K562 (cell line): ENCODE measurements around the gene IMPA2. TPM values are rescaled to one million over a fixed set of nuclear protein-coding genes. Genes with fewer than 3 reads are reported as not detected.
A peak's percentile ranks its signal among the peaks of the same experiment; 100 is the strongest.

Source experiments
- ATAC-seq: fragments of 200-7000 bp; cut with Tn5 transposase; 3 replicates; pipeline ENCODE4 v1.9.1; 2020; ENCODE audit warnings: moderate library complexity
- BruUV-seq: library from RNA; stranded (reverse); fragments of 400-500 nt; replicated peaks from 2 replicates; lab custom pipeline; 2021; lab: Mats Ljungman, UMichigan
- CTCF ChIA-PET: fragments of 300-600 bp; formaldehyde crosslinking; extraction: SDS; loops from one replicate; lab custom pipeline; 2021; ENCODE audit warnings: low intra/inter-chr PET ratio; lab: Yijun Ruan, JAX
- POLR2A ChIA-PET: fragments of 300-600, 350-650 bp; sonication (Branson Sonifier 250); formaldehyde crosslinking; extraction: SDS; loops from one replicate; lab custom pipeline; 2021; ENCODE audit warnings: antibody characterized with exemption, inconsistent platforms; lab: Yijun Ruan, JAX
- DNase-seq, 4 experiments: peaks; one replicate each; pipeline versions ENCODE4 v3.0.0 to v3.0.0-alpha.2; 2011 to 2018; ENCODE audit warnings: low spot score in 3 of 4, mixed read lengths in 3 of 4; ENCODE audit errors: extremely low read depth in 1 of 4
- FAIRE-seq: peaks from 2 replicates; lab custom pipeline; 2011; peaks lifted over from hg19 to GRCh38; lab: Jason Lieb, UNC
- H2AFZ ChIP-seq: 2 replicates; pipeline ENCODE4 v1.6.0; 2011; ENCODE audit warnings: low read depth, low read length, control low read depth, inconsistent platforms
- H3K27ac ChIP-seq: fragments of 200-600 bp; 3 replicates; pipeline ENCODE4 v1.8.0; 2011; ENCODE audit warnings: low read depth, mild to moderate bottlenecking, control low read depth, inconsistent platforms, low read length, moderate library complexity, mixed read lengths; ENCODE audit errors: extremely low read depth
- H3K27me3 ChIP-seq, 2 experiments: fragments of 300-600 bp in 1 of 2; 2 replicates in 1 of 2; 3 replicates in 1 of 2; pipeline versions ENCODE4 v1.6.0 to v1.8.0; 2011; ENCODE audit warnings: inconsistent platforms in 2 of 2, low read length in 2 of 2, mild to moderate bottlenecking in 1 of 2, mixed read lengths in 1 of 2, moderate library complexity in 1 of 2; ENCODE audit not compliant: control insufficient read depth in 2 of 2, insufficient read depth in 2 of 2
- H3K36me3 ChIP-seq: fragments of 300-600 bp; 3 replicates; pipeline ENCODE4 v1.8.0; 2011; ENCODE audit warnings: mild to moderate bottlenecking, low read length, inconsistent platforms; ENCODE audit not compliant: control insufficient read depth, insufficient read depth
- H3K4me1 ChIP-seq, 2 experiments: fragments of 200-600 bp in 1 of 2; replicated peaks in 1 of 2; 2 replicates in 1 of 2; 3 replicates in 1 of 2; pipeline versions ENCODE4 v1.5.1 to v1.8.0; 2011; ENCODE audit warnings: inconsistent platforms in 2 of 2, low read length in 2 of 2, mild to moderate bottlenecking in 1 of 2, mixed read lengths in 1 of 2, moderate library complexity in 1 of 2; ENCODE audit not compliant: control insufficient read depth in 2 of 2, insufficient read depth in 2 of 2
- H3K4me2 ChIP-seq: 2 replicates; pipeline ENCODE4 v1.6.1; 2011; ENCODE audit warnings: low read length, control low read depth, inconsistent platforms, mixed read lengths; ENCODE audit not compliant: insufficient read depth
- H3K4me3 ChIP-seq: fragments of 200-600 bp; sonication (generic), shearing (Covaris generic); 2 replicates; pipeline ENCODE4 v1.5.1; 2016; ENCODE audit warnings: control low read depth, inconsistent platforms
- H3K79me2 ChIP-seq: fragments of 200-600 bp; 3 replicates; pipeline ENCODE4 v1.8.0; 2011; ENCODE audit warnings: low read length, inconsistent platforms; ENCODE audit not compliant: control insufficient read depth, insufficient read depth
- H3K9ac ChIP-seq, 2 experiments: 2 replicates each; pipeline versions ENCODE4 v1.6.0 to v1.6.1; 2011; ENCODE audit warnings: low read depth in 2 of 2, low read length in 2 of 2, control low read depth in 1 of 2, inconsistent platforms in 1 of 2, mild to moderate bottlenecking in 1 of 2, mixed read lengths in 1 of 2; ENCODE audit not compliant: insufficient read depth in 1 of 2
- H3K9me1 ChIP-seq: one replicate; pipeline ENCODE4 v1.6.0; 2011; ENCODE audit warnings: inconsistent platforms, mild to moderate bottlenecking, low read length, moderate library complexity; ENCODE audit not compliant: control insufficient read depth, insufficient read depth
- H3K9me3 ChIP-seq: replicated peaks from 2 replicates; pipeline ENCODE4 v1.5.1; 2011; ENCODE audit warnings: low read depth, low read length, inconsistent platforms; ENCODE audit not compliant: control insufficient read depth, insufficient read depth
- H4K20me1 ChIP-seq: replicated peaks from 2 replicates; pipeline ENCODE4 v1.6.1; 2011; ENCODE audit warnings: low read length, inconsistent platforms, mixed read lengths; ENCODE audit not compliant: control insufficient read depth, insufficient read depth
- BCL6 ChIP-seq: fragments of 250-450 bp; sonication (Bioruptor Pico); IDR thresholded peaks from 2 replicates; pipeline ENCODE4 v1.4.0; 2020
- GABPB1 ChIP-seq: sonication (generic); formaldehyde crosslinking; IDR thresholded peaks from 2 replicates; pipeline ENCODE4 v1.8.0; 2022; ENCODE audit warnings: mild to moderate bottlenecking, missing genetic modification reagents
- HDAC2 ChIP-seq: fragments of 450-650 bp; IDR thresholded peaks from 2 replicates; pipeline ENCODE4 v1.6.1; 2016; ENCODE audit warnings: mild to moderate bottlenecking
- HMG20B ChIP-seq: fragments of 250-450 bp; sonication (Bioruptor Pico); IDR thresholded peaks from 2 replicates; pipeline ENCODE4 v1.5.0; 2021; ENCODE audit warnings: mild to moderate bottlenecking
- RBM14 ChIP-seq: fragments of 200-400 bp; formaldehyde crosslinking; IDR thresholded peaks from 2 replicates; pipeline ENCODE4 v1.6.1; 2018; ENCODE audit warnings: low read depth, mild to moderate bottlenecking, low read length, moderate library complexity, borderline replicate concordance; ENCODE audit not compliant: insufficient read depth
- SIRT6 ChIP-seq: IDR thresholded peaks from one replicate; pipeline ENCODE4 v1.6.1; 2012; ENCODE audit warnings: low read depth, mild to moderate bottlenecking, control low read depth, inconsistent platforms, low read length, moderate library complexity
- SNRNP70 ChIP-seq: fragments of 200-400 bp; formaldehyde crosslinking; optimal IDR thresholded peaks from 2 replicates; pipeline ENCODE3; 2017; ENCODE audit warnings: low read depth, low read length
- STAT5A ChIP-seq: IDR thresholded peaks from 2 replicates; pipeline ENCODE4 v1.6.1; 2012; ENCODE audit warnings: low read length, inconsistent platforms, borderline replicate concordance
- WGBS: fragments of 100-300 bp; shearing (Covaris generic); methylation state at CpG from one replicate; pipeline ENCODE4 v1.1.6; 2016; ENCODE audit warnings: low coverage, mixed read lengths; ENCODE audit not compliant: insufficient coverage; ENCODE audit errors: missing lambda C conversion rate; 5-methylcytosine and 5-hydroxymethylcytosine counted together
- in situ Hi-C: fragments of 300-500 bp; cut with MboI; formaldehyde crosslinking; loops from 4 replicates; pipeline ENCODE4 v1.15.0; 2018; ENCODE audit warnings: inconsistent platforms, mixed read lengths
- intact Hi-C: fragments of 100-400 bp; cut with micrococcal nuclease; formaldehyde crosslinking; loops from 2 replicates; pipeline ENCODE4 v1.14.2; 2022
- polyA plus RNA-seq, 8 experiments: library from polyadenylated mRNA; depleted of rRNA in 4 of 8; stranded (reverse) in 5 of 8; unstranded in 3 of 8; fragments of >200 nt; fragmentation: Nextera tagmentation in 2 of 8; fragmentation: Illumina TruSeq in 1 of 8; extraction: Ambion mirVana in 2 of 8; extraction: Trizol in 1 of 8; gene quantifications; 2 replicates each; pipeline versions ENCODE4 v1.2.1 to v1.2.3, GENCODE V29; 2011 to 2014; ENCODE audit warnings: inconsistent platforms in 1 of 8, missing spikeins in 1 of 8
- total RNA-seq, 7 experiments: library from RNA; depleted of rRNA in 6 of 7; stranded (reverse); fragments of >200 nt in 6 of 7; fragmentation: Illumina TruSeq in 2 of 7; extraction: Trizol in 2 of 7; gene quantifications; 2 replicates each; pipeline versions ENCODE4 v1.2.1 to v1.2.3, GENCODE V29; 2011 to 2021; ENCODE audit warnings: low replicate concordance in 1 of 7

The IMPA2 gene
- total and polyA plus RNA-seq, 9 of the 15 experiments (the other 6 are each of a cell fraction or from before 2014, with no cell fraction given) = 0.62 to 11.3 (median 5.7) TPM

DNA sequence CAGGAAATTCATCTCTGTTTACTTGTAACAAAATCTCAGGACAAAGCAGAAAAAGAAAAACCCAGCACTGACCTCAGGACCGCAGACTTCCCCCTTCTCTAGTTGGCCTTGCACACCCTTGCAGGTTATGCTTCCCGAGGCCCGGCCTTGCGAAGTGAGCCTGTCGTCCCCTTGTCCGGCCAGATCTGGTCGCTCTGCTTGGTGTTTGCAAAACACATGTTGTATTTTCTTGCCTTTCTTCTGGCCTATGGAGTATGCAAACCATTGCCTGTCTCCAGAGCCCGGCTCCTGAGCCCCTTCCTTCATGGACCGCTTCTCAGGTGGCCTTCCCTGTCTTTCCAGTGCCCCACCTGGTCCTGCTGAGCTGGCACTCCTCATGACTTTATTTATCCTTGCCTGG lies 4.8 kb downstream of the IMPA2 start:
- H3K27me3 ChIP-seq = no peaks in the 10 kb centered on the region
- no peak overlapping the region for H3K4me3 ChIP-seq
- H3K9me1 ChIP-seq = no peaks in the 10 kb centered on the region
- 65% methylated on average over 8 of the region's 9 CpGs for WGBS
- in situ Hi-C loops = no loop called here
- intact Hi-C loops = no loop called here
- no peaks in the 10 kb centered on the region for H3K36me3 ChIP-seq
- H2AFZ ChIP-seq = no peak overlapping the region
- no peak overlapping the region for H3K27ac ChIP-seq
- H3K9ac ChIP-seq = peak overlapping the region in 1 of 2 experiments; percentile 76; a peak in 2 of 4 replicates
- 0 out of 2 replicates have a peak, but pooled peaks cover 3% of the 10 kb centered on the region for H4K20me1 ChIP-seq
- TF ChIP-seq SIRT6 (no peak), HMG20B (CRISPR knock-in tag) (no peak), BCL6 (CRISPR knock-in tag) (no peak), STAT5A (no peak), HDAC2 (no peak), SNRNP70 (no peak), RBM14 (no peak), GABPB1 (no peak)
- no TSS peak for BruUV-seq
- DNase-seq (no peak), FAIRE-seq (no peak), ATAC-seq (no peak)
- peaks cover 3 to 29% of the 10 kb centered on the region in 2 experiments; a peak in 3 of 5 replicates for H3K4me1 ChIP-seq
- ChIA-PET POLR2A (no interaction called here), CTCF (no interaction called here)
- no peaks in the 10 kb centered on the region for H3K79me2 ChIP-seq
- H3K4me2 ChIP-seq = no peak overlapping the region
- H3K9me3 ChIP-seq = no peaks in the 10 kb centered on the region
